ENCODE results near the gene INTS3. TPM values are rescaled to one million over a fixed set of nuclear protein-coding genes. Genes with fewer than 3 reads are reported as not detected.
"Not testable (repeated sequence)": the region's sequence is repeated elsewhere in the genome, so short reads cannot be mapped to it uniquely, and the experiment has no call there.

Gene INTS3
- total RNA-seq, 1 donor from 2014 or later = 77.3 TPM

DNA sequence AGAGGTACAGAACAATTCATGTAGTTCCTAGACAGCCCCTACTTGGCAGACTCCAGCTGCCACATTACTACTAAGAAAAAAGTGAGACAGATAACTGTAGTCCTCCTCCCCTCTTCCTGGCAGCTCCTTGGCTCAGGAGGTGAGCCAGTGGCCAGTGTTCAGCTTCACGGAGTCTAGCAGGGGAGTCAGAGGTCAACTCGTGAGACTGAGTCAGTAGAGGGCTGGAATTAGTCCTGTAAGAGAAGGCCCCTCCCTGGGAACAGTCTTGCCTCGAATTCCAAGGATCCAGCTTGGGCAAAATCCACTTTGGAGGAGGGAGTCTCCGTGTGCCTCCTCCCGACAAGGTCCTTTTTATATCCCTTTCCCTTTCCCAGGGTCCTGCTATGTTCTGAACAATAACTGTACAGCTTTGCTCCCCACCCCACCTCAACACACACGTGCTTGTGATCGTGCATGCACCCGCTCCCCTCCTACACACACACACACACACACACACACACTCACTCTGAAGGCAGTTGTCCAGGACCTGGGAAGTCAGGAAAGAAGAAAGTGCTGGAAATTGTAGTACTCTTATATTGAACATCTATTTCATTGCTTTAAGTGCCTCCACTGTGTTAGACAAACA lies 24.8 kb downstream of the INTS3 start:
- intact Hi-C loops (cut with DNase I) = no loop called here
- DNase-seq = no peak
- no peak for ATAC-seq
- Histone ChIP-seq H3K4me3 (no peak overlapping the region), H3K4me1 (peaks cover 43% of the 10 kb centered on the region), H3K27me3 (ENCODE audit: low read depth) (no peaks in the 10 kb centered on the region), H3K27ac (peak overlapping the region; percentile 74), H3K36me3 (peaks cover 85% of the 10 kb centered on the region), H3K9me3 (no peaks in the 10 kb centered on the region)
- TF ChIP-seq, protein P1, sequence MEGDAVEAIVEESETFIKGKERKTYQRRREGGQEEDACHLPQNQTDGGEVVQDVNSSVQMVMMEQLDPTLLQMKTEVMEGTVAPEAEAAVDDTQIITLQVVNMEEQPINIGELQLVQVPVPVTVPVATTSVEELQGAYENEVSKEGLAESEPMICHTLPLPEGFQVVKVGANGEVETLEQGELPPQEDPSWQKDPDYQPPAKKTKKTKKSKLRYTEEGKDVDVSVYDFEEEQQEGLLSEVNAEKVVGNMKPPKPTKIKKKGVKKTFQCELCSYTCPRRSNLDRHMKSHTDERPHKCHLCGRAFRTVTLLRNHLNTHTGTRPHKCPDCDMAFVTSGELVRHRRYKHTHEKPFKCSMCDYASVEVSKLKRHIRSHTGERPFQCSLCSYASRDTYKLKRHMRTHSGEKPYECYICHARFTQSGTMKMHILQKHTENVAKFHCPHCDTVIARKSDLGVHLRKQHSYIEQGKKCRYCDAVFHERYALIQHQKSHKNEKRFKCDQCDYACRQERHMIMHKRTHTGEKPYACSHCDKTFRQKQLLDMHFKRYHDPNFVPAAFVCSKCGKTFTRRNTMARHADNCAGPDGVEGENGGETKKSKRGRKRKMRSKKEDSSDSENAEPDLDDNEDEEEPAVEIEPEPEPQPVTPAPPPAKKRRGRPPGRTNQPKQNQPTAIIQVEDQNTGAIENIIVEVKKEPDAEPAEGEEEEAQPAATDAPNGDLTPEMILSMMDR (IDR thresholded peaks at IDR 0.05) = no peak

DNA sequence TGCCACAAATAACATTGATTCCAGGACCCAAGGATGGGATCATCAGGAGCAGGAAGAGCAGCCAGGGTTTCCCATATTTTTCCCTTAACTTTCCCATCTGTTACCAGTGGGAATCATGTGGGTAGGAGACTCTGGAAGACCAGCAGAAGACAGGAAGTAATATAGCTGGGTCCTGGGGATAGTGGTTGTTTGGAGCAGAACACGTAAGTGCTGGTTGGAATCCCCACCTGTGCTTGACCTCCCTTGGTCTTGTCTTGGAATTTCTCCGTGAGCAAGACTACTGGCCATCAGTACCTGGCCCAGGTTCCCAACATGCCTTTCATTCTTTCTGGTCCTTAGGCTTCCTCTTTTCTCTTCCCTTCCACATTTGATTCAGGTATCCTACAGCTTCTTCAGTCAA lies 26.4 kb downstream of the INTS3 start:
- H3K36me3 ChIP-seq = peaks cover 86% of the 10 kb centered on the region
- no peaks in the 10 kb centered on the region for H3K27me3 ChIP-seq (ENCODE audit: low read depth)
- no peak for DNase-seq
- intact Hi-C loops (cut with DNase I) = no loop called here
- TF ChIP-seq, protein P1 (IDR thresholded peaks at IDR 0.05) = no peak
- H3K27ac ChIP-seq = no peak overlapping the region
- no peak for ATAC-seq
- H3K4me3 ChIP-seq = no peak overlapping the region
- no peaks in the 10 kb centered on the region for H3K9me3 ChIP-seq
- H3K4me1 ChIP-seq = peaks cover 36% of the 10 kb centered on the region

DNA sequence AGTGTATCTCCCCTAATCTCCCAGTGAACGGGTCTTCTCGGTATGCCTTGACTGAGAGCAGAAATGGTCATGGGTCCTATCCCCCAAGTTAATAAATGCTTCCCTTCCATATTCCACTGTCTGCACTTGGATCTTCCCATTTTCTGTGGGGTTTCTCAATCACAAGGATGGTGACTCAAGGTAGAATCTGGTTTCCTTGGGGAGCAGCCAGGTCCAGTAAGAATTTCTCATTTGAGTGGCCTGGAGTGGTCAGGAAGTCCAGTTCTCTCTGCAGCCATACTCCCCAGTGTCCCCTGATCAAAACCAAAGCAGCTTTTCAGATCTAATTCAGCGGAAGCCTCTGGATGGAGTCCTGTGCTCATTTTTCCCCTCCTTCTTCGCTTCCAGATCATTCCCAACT lies 32.6 kb downstream of the INTS3 start:
- no peak overlapping the region for H3K27ac ChIP-seq
- intact Hi-C loops (cut with DNase I) = no loop called here
- H3K27me3 ChIP-seq (ENCODE audit: low read depth) = no peaks in the 10 kb centered on the region
- H3K4me3 ChIP-seq = no peak overlapping the region
- TF ChIP-seq, protein P1 (IDR thresholded peaks at IDR 0.05) = no peak
- no peak for ATAC-seq
- peaks cover 99% of the 10 kb centered on the region for H3K36me3 ChIP-seq
- no peak for DNase-seq
- H3K9me3 ChIP-seq = no peaks in the 10 kb centered on the region
- H3K4me1 ChIP-seq = peaks cover 21% of the 10 kb centered on the region

DNA sequence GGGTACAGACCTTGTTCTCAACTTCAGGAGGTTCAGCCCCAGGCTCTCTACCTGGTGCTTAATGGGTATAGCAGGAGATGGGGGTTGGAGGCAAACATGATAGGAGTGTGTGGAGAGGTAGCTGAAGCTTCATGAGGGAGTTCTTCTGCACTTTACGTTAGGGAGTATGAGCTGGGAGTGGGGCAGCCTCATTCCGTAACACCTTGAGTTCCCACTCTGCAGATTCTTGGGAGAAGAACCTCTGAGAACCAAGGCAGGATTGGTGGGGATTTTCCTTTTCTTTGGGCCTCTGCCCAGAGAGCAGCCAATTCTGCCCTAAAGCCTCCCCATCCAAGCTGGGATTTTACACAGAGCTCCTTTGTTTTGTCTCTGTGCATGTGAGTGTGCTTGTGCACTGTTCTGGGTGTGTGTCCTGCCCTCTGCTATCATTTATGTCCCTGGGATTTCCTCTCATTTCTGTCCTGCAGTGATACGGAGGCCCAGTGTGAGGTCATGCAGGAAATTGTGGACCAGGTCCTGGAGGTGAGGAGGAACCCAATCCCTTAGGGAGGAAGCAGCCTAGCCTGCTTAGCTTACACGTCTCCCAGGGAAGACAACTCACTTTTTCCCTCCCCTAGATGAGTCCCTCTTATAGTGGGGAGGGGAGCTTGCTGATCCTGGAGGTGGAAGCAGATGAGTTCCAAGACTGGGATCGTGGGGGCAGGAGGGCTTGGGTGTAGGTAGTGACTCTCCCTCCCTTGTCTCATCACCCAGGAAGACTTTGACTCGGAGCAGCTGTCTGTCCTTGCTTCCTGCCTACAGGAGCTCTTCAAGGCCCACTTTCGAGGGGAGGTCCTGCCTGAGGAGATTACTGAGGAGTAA lies 35.7 kb downstream of the INTS3 start:
- TF ChIP-seq, protein P1 (IDR thresholded peaks at IDR 0.05) = no peak

DNA sequence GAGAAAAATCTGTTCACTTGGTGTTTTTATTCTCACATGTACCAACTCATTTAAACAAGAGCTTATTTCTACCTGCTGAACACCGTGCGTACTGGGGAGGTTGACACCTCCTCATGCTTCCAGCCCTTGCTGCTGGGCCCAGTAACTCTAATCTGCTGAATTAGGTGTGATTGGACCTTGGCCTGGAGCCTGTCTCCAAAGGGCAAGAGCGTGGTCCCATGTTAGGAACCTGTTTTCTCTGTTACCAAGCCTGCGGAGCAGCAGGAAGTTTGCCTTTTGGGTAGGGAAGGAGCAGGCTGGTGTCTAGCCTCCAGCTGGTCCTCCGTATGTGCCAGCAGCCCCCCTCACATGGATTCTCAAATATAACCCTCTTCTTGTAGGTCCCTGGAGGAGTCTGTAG lies 36.5 kb downstream of the INTS3 start:
- no peaks in the 10 kb centered on the region for H3K27me3 ChIP-seq (ENCODE audit: low read depth)
- peaks cover 99% of the 10 kb centered on the region for H3K36me3 ChIP-seq
- intact Hi-C loops (cut with DNase I) = no loop called here
- no peak overlapping the region for H3K4me3 ChIP-seq
- DNase-seq = no peak
- ATAC-seq = no peak
- H3K9me3 ChIP-seq = no peaks in the 10 kb centered on the region
- peak overlapping the region; percentile 20 for H3K27ac ChIP-seq
- TF ChIP-seq, protein P1 (IDR thresholded peaks at IDR 0.05) = no peak
- H3K4me1 ChIP-seq = peaks cover 39% of the 10 kb centered on the region

More for the DNA sequence above, 35.7 kb downstream of the INTS3 start:
- no peak for DNase-seq
- peak in 1 of 2 donors; percentile 10 for ATAC-seq
- peak overlapping the region; percentile 44 for H3K27ac ChIP-seq
- no peak overlapping the region for H3K4me3 ChIP-seq
- H3K36me3 ChIP-seq = peaks cover 99% of the 10 kb centered on the region
- no peaks in the 10 kb centered on the region for H3K9me3 ChIP-seq
- no peaks in the 10 kb centered on the region for H3K27me3 ChIP-seq (ENCODE audit: low read depth)
- peaks cover 32% of the 10 kb centered on the region for H3K4me1 ChIP-seq
- intact Hi-C loops (cut with DNase I) = no loop called here

DNA sequence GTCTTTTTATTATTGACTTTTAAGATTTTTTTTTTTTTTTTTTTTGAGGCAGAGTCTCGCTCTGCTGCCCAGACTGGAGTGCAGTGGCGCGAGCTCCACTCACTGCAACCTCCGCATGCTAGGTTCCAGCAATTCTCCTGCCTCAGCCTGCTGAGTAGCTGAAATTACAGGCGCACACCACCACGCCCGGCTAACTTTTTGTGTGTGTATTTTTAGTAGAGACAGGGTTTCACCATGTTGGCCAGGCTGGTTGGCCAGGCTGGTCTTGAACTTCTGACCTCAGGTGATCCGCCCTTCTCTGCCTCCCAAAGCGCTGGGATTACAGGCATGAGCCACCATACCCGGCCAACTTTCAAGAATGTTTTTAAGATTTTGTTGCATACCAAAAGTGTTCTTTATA lies 38.8 kb downstream of the INTS3 start:
- H3K4me1 ChIP-seq = peaks cover 60% of the 10 kb centered on the region

More for the DNA sequence above, 38.8 kb downstream of the INTS3 start:
- H3K27ac ChIP-seq; ATAC-seq; intact Hi-C loops (cut with DNase I); H3K4me3 ChIP-seq; H3K9me3 ChIP-seq; DNase-seq; H3K27me3 ChIP-seq (ENCODE audit: low read depth): not testable (repeated sequence)
- peaks cover 97% of the 10 kb centered on the region for H3K36me3 ChIP-seq
